Measurements from ENCODE around the gene WFS1.

GRCh38 chr4:6321361-6321760 lies 51.7 kb downstream of the WFS1 start:
- TF ChIP-seq GATA2 (IDR thresholded peaks at IDR 0.05; ENCODE audit: low read depth, low read length) = no peak
- TF ChIP-seq GATA3 (IDR thresholded peaks at IDR 0.05; ENCODE audit: low read depth, low read length) = no peak
